ENCODE measurements around the gene PRR18.

Gene PRR18

GRCh38 chr6:166333172-166333995 is 25.2 kb upstream of the PRR18 start:
- no peak for DNase-seq

- DNase-seq, result no peak
Observed at GRCh38 chr6:166331503-166332415, 23.6 kb upstream of the PRR18 start.

GRCh38 chr6:166330612-166331011 is 22.4 kb upstream of the PRR18 start:
- DNase-seq, result no peak

- DNase-seq, result no peak
Observed at GRCh38 chr6:166325383-166326042, 17.3 kb upstream of the PRR18 start.

GRCh38 chr6:166323395-166323794 is 15.2 kb upstream of the PRR18 start:
- DNase-seq, result no peak

- DNase-seq, result no peak
Observed at GRCh38 chr6:166318649-166319600, 10.7 kb upstream of the PRR18 start.

- no peak for DNase-seq
Observed at GRCh38 chr6:166318227-166318626, 10.0 kb upstream of the PRR18 start.

- DNase-seq, result no peak
Observed at GRCh38 chr6:166317261-166318212, 9.3 kb upstream of the PRR18 start.

- DNase-seq, result no peak
Observed at GRCh38 chr6:166315436-166315835, 7.2 kb upstream of the PRR18 start.

GRCh38 chr6:166314454-166314853 is 6.3 kb upstream of the PRR18 start:
- DNase-seq, result no peak

- peak; percentile 33 for DNase-seq
Observed at GRCh38 chr6:166313255-166314070, 5.3 kb upstream of the PRR18 start.

GRCh38 chr6:166312832-166313231 is 4.6 kb upstream of the PRR18 start:
- DNase-seq, result no peak

- no peak for DNase-seq
Observed at GRCh38 chr6:166310634-166311033, 2.4 kb upstream of the PRR18 start.

- DNase-seq, result no peak
Observed at GRCh38 chr6:166309977-166310376, 1.8 kb upstream of the PRR18 start.

GRCh38 chr6:166308769-166309589 is 787 bp upstream of the PRR18 start:
- DNase-seq, result peak; percentile 77

GRCh38 chr6:166307082-166308032 is 835 bp downstream of the PRR18 start:
- DNase-seq, result peak; percentile 11

- DNase-seq, result peak; percentile 55
Observed at GRCh38 chr6:166306378-166307081, 1.7 kb downstream of the PRR18 start.

Measured in NCI-H1092 (cell line).